Skeletal muscle satellite cell (primary cell): ENCODE data around the gene FNDC3B.

Experiments
- H3K27me3 ChIP-seq: 2 replicates; pipeline ENCODE4 v1.7.0; 2013; ENCODE audit warnings: low read length; ENCODE audit not compliant: control insufficient read depth, insufficient read depth
- H3K36me3 ChIP-seq: 2 replicates; pipeline ENCODE4 v1.7.0; 2013; ENCODE audit warnings: mild to moderate bottlenecking, control low read depth, low read length; ENCODE audit not compliant: insufficient read depth
- H3K4me1 ChIP-seq: 2 replicates; pipeline ENCODE4 v1.7.0; 2013; ENCODE audit warnings: low read length; ENCODE audit not compliant: control insufficient read depth, insufficient read depth
- H3K4me2 ChIP-seq: 2 replicates; pipeline ENCODE4 v1.7.0; 2013; ENCODE audit warnings: mild to moderate bottlenecking, low read length
- H3K4me3 ChIP-seq: 2 replicates; pipeline ENCODE4 v1.7.0; 2013; ENCODE audit warnings: low read length
- H3K9ac ChIP-seq: 2 replicates; pipeline ENCODE4 v1.7.0; 2013; ENCODE audit warnings: mild to moderate bottlenecking, low read depth, low read length, moderate library complexity
- H3K9me3 ChIP-seq: replicated peaks from 2 replicates; pipeline ENCODE4 v1.7.0; 2013; ENCODE audit warnings: mild to moderate bottlenecking, control low read depth, low read length

FNDC3B gene

DNA sequence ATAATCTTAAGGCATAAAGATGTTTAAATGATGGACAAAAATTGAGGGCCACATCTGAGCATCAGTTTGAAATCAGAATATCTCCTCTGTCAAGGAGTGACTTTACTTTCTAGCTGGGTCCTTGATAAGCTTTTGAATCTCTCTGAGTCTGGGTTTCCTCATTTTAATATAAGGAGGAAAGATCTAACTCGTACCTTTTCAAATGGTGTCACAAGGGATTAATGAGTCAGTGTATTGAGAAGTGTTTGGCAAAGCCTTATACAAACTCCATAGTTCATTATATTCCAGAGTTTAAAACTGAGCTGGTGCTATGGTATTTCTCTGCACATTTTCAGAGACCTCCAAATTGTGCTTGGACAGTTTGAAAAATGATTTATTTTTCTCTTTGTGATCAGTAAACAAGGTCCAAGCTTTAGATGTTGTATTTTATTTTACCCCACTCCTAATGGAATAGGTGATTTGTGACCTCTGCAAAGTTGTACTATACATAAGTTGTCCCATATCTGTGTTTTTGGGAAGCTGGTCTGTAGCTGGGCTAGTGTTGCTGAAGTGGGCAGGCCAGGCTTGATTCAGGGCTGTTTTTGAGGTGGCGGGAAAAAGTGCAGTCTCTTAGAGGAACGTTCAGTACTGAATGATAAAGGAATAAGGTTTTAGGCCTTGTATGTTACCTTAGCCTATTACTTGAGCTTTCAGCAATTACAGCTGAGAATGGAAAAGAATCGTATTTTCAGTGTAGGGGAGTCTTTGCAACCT, 5.6 kb downstream of the FNDC3B start:
- no peaks in the 10 kb centered on the region for H3K27me3 ChIP-seq
- peaks cover 43% of the 10 kb centered on the region for H3K4me1 ChIP-seq
- H3K9me3 ChIP-seq, result no peaks in the 10 kb centered on the region
- H3K4me3 ChIP-seq, result no peak overlapping the region
- peaks cover 7% of the 10 kb centered on the region for H3K36me3 ChIP-seq
- peak overlapping the region; percentile 53 for H3K4me2 ChIP-seq
- H3K9ac ChIP-seq, result no peak overlapping the region

DNA sequence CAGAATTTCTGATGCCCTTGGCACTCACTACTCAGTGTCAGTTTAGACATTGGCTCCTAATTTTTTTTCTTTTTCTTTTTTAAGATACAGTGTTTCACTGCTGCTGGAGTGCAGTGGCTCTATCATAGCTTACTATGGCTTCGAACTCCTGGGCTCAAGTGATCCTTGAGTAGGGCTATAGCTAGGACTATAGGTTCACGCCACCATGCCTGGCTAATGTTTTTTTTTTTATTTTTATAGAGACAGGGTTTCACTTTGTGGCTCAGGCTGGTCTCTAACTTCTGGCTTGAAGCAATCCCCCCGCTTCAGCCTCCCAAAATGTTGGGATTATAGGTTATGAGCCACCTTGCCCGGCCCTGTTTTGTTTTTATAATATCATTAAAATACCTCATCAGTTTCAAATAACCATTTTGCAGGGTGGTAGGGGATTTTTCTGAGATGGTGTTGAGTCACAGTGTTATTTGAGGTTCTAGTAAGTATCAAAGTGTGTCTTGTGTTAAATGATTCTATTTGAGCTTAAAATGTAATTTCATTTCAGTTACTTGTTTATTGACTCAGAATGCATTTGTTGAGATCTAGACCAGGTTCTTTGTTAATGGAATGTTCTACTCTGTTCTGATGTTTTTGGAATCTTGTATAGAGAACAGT, 7.0 kb downstream of the FNDC3B start:
- H3K4me3 ChIP-seq, result peak overlapping the region; percentile 43
- H3K9me3 ChIP-seq, result no peaks in the 10 kb centered on the region
- H3K36me3 ChIP-seq, result peaks cover 15% of the 10 kb centered on the region
- peaks cover 43% of the 10 kb centered on the region for H3K4me1 ChIP-seq
- H3K4me2 ChIP-seq, result peak overlapping the region; percentile 51
- H3K27me3 ChIP-seq, result no peaks in the 10 kb centered on the region
- no peak overlapping the region for H3K9ac ChIP-seq

DNA sequence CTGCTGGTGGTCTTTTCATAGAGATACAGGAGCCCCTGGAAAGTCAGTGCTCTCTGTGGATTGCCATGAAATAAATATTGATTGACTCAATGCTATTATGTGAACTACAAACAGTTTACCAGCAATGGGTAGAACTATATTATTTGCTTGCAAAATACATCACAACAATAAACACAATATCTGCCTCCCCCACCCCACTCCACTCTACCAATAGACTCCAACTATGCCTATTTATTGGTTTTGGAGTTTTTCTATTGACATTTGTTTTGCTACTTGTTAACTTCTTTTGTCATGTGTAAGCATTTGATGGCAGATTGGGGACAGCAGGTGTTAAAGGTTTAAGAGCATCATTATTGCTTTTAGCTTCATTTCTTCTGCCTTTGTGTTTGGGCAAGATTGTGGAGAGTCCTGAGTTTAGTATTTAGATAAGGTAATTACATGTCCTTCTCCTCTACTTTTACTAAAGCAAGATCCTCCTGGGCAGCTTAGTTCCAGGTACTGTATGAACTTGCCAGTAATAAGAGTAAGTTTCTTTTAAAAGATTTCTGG, 8.3 kb downstream of the FNDC3B start:
- Histone ChIP-seq H3K9me3 (no peaks in the 10 kb centered on the region), H3K27me3 (no peaks in the 10 kb centered on the region), H3K4me3 (no peak overlapping the region), H3K4me2 (no peak overlapping the region), H3K36me3 (peaks cover 26% of the 10 kb centered on the region), H3K9ac (no peak overlapping the region), H3K4me1 (peaks cover 36% of the 10 kb centered on the region)

DNA sequence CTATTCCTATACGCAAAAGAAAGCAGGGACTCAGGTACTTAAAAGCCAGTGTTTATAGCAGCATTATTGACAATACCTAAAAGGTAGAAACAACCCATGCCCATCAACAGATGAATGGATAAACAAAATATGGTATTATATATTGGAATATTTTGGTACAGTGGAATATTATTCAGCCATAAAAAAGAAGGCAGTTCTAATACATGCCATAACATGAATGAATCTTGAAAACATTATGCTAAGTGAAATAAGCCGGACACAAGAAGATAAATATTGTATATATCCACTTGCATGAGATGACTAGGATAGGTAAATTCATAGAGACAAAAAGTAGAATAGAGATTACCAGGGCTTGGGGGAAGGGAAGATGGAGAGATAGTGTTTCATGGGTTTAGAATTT, 9.2 kb downstream of the FNDC3B start:
- Histone ChIP-seq H3K27me3 (no peaks in the 10 kb centered on the region), H3K36me3 (peaks cover 33% of the 10 kb centered on the region), H3K4me3 (no peak overlapping the region), H3K4me1 (peaks cover 31% of the 10 kb centered on the region), H3K9me3 (no peaks in the 10 kb centered on the region), H3K4me2 (no peak overlapping the region), H3K9ac (no peak overlapping the region)

DNA sequence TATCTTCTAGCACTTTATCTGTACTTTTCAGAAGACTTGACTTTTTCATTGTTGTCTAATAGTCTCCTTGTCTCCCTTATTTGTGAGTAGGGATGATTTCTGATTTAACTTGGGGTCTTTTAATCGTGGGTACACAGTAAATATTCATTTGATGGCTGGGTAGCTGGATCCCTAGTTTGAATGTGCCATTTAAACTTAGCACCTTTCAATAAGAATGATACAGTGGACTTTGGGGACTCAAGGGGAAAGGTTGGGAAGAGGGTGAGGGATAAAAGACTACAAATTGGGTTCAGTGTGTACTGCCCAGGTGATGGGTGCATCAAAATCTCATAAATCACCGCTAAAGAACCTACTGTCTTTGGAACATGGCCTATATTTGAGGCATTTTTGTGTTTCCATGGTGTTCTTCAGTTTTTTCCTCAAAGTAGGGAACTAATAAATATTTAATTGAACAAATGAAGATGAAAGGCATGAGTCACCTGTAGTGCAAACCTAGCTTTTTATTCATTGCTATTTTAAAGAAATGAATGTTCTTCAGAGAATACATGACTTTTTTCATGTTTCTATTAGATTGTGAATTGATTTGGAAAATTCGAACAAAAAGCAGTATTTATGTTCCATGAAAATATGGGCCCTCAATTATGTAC, 12.1 kb downstream of the FNDC3B start:
- H3K4me1 ChIP-seq, result peaks cover 9% of the 10 kb centered on the region
- peaks cover 56% of the 10 kb centered on the region for H3K36me3 ChIP-seq
- H3K27me3 ChIP-seq, result no peaks in the 10 kb centered on the region
- H3K4me3 ChIP-seq, result no peak overlapping the region
- H3K9ac ChIP-seq, result no peak overlapping the region
- no peaks in the 10 kb centered on the region for H3K9me3 ChIP-seq
- no peak overlapping the region for H3K4me2 ChIP-seq

DNA sequence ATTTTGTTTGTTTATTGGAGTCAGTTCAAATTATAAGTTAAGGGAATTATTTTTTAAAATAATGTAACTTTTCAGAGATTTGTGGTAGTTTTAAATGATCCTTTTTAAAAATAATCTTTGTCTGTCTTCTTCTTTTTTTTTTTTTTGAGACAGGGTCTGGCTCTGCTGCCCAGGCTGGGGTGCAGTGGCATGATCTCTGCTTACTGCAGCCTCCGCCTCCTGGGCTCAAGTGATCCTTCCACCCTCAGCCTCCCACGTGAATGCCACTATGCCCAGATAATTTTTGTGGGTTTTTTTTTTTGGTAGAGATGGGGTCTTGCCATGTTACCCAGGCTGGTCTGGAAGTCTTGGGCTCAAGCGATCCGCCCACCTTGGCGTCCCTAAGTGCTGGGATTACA, 12.6 kb downstream of the FNDC3B start:
- no peak overlapping the region for H3K9ac ChIP-seq
- peaks cover 8% of the 10 kb centered on the region for H3K4me1 ChIP-seq
- H3K4me3 ChIP-seq, result no peak overlapping the region
- no peak overlapping the region for H3K4me2 ChIP-seq
- H3K36me3 ChIP-seq, result peaks cover 58% of the 10 kb centered on the region
- no peaks in the 10 kb centered on the region for H3K9me3 ChIP-seq
- no peaks in the 10 kb centered on the region for H3K27me3 ChIP-seq

DNA sequence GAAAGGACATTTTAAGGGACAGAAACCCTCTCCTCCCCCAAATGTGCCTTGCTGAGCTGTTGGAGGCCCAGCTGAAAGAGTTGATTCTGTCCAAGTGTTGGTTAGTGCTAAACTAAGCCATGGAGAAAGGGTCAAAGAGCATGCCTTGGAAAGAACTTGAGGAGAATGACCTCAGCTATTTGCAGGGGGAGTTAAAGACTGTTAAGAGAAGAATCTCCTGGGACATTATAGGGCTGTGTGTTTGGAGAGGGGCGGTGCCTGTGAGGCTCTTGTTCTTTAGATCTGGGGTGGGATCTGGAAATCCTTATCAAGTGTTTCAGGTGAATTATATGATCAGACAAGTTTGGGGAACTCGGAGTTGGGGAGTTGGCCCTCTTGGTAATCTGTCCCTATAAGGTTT, 13.0 kb downstream of the FNDC3B start:
- peaks cover 8% of the 10 kb centered on the region for H3K4me1 ChIP-seq
- H3K4me3 ChIP-seq, result no peak overlapping the region
- H3K4me2 ChIP-seq, result no peak overlapping the region
- H3K9ac ChIP-seq, result no peak overlapping the region
- no peaks in the 10 kb centered on the region for H3K27me3 ChIP-seq
- peaks cover 58% of the 10 kb centered on the region for H3K36me3 ChIP-seq
- no peaks in the 10 kb centered on the region for H3K9me3 ChIP-seq

DNA sequence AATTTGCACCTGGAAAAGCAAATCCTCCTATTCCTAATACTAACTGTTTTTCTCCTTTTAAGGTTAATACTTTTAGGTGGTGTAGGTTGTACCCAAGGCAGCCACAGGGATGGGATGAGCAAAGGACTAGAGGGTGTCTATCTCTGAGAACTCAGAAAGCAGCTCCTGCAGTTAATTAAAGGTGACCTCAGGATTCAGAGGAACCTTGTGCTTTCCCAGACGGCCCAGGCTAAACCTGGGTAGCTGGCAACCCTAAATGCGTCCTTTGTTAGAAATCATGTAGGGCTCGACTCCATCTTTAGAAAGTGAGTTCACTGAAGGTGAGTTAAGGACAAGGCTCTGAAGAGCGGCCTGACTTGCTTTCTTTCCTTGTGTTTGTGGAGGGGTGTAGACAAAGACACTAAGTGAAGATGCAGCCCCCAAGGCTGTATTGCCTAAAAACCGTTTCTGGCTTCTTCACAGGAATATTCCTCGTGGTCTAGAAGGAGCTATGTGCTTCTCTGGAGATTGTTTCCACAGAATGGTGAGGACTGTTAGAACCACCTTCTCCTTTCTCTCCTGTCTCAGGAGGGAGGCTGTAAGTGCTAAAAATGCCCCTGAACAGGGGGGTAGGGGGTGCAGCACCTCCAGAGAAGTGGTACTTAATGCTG, 14.9 kb downstream of the FNDC3B start:
- Histone ChIP-seq H3K4me3 (no peak overlapping the region), H3K9ac (no peak overlapping the region), H3K27me3 (no peaks in the 10 kb centered on the region), H3K4me1 (peaks cover 8% of the 10 kb centered on the region), H3K9me3 (no peaks in the 10 kb centered on the region), H3K4me2 (no peak overlapping the region), H3K36me3 (peaks cover 58% of the 10 kb centered on the region)

DNA sequence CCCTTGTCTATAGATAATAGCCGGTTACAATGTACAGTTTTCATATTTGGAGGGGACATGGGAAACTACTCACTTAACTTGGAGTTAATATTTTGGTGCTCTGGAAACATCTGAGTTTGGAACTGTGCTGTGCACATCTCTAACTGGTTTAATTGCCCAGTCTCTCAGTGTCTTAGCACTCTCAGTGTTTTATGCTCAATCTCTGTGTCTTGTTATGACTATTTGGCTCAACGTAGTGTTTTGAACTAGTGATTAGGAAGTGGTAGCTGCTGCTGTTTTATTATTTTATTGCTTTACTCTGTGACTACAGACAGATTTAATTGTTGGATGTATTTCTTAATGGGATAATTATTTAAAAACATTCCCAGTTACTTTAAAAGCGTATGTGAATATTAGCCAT, 17.0 kb downstream of the FNDC3B start:
- H3K36me3 ChIP-seq, result peaks cover 43% of the 10 kb centered on the region
- H3K4me1 ChIP-seq, result peaks cover 8% of the 10 kb centered on the region
- H3K4me3 ChIP-seq, result no peak overlapping the region

DNA sequence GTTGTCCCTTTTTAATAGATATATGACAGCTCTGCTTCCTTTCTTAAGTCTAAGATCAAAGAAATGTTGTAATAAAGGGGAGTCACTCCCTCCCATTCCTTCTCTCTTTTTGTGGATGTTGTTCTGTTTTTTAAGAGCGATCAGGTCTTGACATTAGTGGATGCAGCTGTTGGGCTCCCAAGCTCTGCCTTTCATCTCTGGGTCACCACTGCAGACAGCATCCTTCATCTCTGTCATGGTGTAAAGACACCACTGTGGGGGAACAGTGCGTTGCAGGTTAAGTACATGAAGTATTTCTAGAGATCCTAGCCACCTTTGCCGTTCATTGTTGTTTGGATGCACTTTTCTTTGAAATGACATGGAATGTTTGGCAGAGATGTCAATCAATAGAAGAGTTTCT, 17.7 kb downstream of the FNDC3B start:
- H3K4me1 ChIP-seq, result peaks cover 12% of the 10 kb centered on the region

More for the DNA sequence above, 17.0 kb downstream of the FNDC3B start:
- H3K27me3 ChIP-seq, result no peaks in the 10 kb centered on the region
- H3K9ac ChIP-seq, result no peak overlapping the region
- H3K4me2 ChIP-seq, result no peak overlapping the region
- H3K9me3 ChIP-seq, result no peaks in the 10 kb centered on the region

DNA sequence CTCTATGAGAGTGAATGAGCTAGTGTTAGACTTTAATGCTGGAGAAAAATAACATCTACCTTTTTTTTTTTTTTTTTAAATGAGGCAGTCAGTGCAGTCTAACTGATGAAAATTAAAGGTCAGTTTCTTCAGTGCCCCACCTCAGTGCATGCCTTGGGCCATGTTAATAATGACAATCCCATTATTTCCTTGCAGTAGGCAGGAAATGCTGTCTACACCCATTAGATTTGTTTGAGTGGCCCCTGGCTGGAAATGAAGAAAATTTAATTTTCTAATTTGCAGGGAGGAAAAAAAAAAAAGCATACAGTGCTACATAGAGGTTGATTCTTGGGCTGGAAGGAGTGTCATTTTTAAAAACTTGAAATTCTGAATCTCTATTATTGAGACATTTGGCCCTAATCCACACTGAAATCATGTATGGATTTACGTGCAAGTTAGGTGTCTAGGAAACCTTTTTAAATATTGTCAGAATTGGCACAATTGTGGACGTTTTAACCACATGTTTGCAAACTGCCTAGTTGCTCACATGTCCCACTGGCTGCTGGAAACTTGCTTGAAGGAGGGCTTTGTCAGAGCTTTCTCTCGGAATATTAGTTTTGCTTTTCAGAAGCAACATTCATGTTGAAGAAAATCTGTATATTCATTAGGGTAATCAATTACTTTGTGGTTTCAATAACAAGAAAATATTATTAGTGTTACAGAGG, 18.4 kb downstream of the FNDC3B start:
- H3K4me1 ChIP-seq, result peaks cover 14% of the 10 kb centered on the region
- no peaks in the 10 kb centered on the region for H3K9me3 ChIP-seq
- no peak overlapping the region for H3K9ac ChIP-seq
- H3K4me3 ChIP-seq, result no peak overlapping the region
- H3K4me2 ChIP-seq, result no peak overlapping the region
- no peaks in the 10 kb centered on the region for H3K27me3 ChIP-seq
- H3K36me3 ChIP-seq, result peaks cover 31% of the 10 kb centered on the region

More for the DNA sequence above, 17.7 kb downstream of the FNDC3B start:
- Histone ChIP-seq H3K36me3 (peaks cover 39% of the 10 kb centered on the region), H3K9me3 (no peaks in the 10 kb centered on the region), H3K4me2 (no peak overlapping the region), H3K27me3 (no peaks in the 10 kb centered on the region), H3K9ac (no peak overlapping the region), H3K4me3 (no peak overlapping the region)
